HUDEP-2 (cell line): ENCODE measurements around the gene ADAMTS16.

Source experiments
- DNase-seq, 76 experiments: peaks; one replicate each; lab custom pipeline; 2025; ENCODE audit not compliant: unreplicated experiment in 76 of 76; lab: John Stamatoyannopoulos, UW

Gene ADAMTS16

DNA sequence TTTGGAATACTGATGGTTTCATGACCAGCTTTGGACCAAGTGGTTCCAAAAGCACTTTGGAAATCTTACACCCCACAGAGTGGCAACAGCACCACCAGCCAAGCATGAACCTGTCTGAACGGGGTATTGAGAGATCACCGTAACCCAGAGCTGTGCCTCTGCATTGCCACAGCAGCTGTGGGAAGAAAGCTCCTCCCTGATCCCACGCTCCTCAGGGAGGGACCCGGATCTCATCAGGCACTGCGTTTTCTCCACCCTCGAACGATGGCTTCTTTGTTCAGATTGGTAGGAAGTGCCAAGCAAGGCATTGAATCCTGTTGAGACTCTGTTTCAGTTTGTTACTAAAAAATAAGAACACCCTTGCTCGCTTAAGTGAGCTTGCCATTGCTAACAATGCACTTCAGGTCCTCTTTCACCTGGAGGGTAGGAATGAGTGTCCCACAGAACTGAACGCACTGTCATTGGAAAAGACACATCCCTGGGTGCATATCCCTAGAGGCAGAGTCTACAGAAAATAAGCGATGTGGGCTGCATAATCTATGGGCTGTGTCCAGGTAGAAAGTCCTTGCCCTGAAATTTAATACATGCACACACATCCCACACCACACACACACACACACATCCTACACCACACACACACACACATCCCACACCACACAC is 164.4 kb downstream of the ADAMTS16 start:
- no peak for DNase-seq

- DNase-seq, result no peak
Measured at GRCh38 chr5:5306696-5307095, 166.6 kb downstream of the ADAMTS16 start.

DNA sequence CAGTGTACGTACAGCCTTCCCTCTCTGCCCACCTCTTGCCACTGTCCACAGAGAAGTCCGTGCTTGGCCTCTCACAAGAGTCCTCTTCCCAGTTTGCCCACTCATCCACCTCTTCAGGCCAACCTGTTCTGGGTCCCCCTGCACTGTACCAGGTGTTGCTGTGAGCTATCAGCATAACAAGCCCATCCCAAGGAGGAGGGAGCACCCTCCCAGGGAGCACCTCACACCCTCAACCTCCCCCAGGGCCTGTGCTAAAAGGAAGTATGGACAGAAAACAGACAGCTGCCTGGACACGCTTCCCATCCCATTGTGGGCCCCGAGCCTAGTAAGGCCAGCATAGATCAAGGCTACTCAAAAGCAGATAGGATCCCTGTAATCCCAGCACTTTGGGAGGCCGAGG is 168.2 kb downstream of the ADAMTS16 start:
- no peak for DNase-seq

GRCh38 chr5:5309645-5310044 is 169.5 kb downstream of the ADAMTS16 start:
- no peak for DNase-seq

GRCh38 chr5:5313101-5313635 is 173.0 kb downstream of the ADAMTS16 start:
- DNase-seq, result no peak

GRCh38 chr5:5314166-5314565 is 174.0 kb downstream of the ADAMTS16 start:
- no peak for DNase-seq

DNA sequence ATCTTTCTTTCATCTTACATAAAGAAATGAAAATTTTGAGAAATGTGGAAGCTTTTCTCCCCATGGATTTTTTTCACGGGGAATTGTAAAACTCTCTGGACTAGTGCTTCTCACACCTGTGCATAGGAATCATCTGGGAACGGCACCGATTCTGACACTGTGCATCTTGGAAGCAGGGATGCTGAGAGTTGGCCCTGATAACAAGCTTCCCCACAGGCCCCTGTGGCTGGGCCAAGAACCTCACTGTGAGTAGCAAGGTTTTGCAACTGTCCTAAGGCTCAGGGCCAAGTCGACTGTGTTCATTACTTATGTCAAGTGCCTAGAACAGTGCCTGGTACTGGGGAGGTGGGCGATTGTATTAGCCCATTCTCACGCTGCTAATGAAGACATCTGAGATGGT is 174.5 kb downstream of the ADAMTS16 start:
- no peak for DNase-seq

DNA sequence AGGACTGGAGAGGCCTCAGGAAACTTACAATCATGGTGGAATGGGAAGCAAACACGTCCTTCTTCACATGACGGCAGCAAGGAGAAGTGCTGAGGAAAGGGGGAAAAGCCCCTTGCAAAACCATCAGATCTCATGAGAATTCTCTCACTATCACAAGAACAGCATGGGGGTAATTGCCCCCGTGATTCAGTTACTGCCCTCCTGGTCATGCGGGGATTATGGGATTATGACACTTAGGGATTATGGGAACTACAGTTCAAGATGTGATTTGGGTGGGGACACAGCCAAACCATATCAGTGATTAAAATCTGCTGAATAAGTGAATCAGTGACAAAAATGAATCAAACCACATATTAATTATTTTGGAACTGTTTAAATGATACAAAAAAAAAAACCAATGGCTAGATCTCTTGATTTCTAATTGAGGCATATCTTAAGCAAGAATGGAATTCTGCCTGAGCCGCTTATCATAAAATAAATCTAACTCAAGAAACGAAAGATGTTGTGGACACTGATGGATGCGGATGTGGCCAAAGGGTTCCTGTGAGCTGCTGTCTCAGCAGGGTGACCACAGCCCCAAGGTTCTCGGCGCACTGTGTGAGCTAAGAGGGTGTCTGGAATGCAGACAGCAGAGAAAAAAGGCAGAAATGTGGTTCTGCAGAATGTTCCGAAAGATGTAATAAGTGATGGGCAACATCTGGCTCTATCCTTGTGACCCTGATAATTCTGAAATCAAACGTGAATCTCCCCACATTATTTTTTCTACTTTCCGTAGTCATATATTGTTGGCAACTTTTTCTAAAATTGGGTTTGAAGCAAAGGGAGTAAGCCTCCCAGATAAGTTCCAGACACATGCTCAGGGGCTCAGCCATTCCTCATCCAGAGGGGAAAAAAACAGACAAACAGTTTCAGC is 175.2 kb downstream of the ADAMTS16 start:
- DNase-seq, result no peak

DNA sequence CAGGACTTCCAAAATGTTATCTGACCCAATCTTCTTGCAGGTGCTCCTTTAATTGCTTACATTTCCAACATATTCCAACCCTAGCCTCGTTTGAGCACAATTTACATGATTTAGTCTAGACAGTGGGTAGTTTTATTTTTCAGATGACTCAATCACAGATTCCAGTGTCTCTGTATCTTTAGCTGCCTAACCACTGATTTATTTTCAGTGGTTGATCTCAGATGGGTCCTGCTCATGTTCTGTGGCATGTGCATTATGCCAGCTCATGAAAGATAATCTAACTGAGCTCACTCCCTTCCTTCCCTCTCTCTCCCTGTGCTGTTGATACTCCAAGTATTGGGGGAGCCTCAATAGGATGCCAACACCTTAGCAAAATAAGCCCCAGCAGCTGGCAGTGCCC is 176.2 kb downstream of the ADAMTS16 start:
- no peak for DNase-seq

DNA sequence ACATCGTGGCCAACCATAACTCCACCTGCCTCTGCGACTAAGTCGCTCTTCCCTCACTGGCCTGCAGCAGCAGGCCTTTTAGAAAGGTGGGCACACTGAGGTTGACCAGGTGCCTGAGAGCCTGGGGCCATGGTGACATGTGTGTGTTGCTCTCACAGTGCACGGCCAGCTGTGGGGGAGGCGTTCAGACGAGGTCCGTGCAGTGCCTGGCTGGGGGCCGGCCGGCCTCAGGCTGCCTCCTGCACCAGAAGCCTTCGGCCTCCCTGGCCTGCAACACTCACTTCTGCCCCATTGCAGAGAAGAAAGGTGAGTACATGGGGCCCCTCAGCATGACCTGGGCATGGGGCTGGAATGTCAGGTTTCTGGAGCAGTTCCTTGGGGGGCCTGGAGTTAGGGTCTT is 177.8 kb downstream of the ADAMTS16 start:
- DNase-seq, result no peak

GRCh38 chr5:5318426-5319190 is 178.5 kb downstream of the ADAMTS16 start:
- no peak for DNase-seq

DNA sequence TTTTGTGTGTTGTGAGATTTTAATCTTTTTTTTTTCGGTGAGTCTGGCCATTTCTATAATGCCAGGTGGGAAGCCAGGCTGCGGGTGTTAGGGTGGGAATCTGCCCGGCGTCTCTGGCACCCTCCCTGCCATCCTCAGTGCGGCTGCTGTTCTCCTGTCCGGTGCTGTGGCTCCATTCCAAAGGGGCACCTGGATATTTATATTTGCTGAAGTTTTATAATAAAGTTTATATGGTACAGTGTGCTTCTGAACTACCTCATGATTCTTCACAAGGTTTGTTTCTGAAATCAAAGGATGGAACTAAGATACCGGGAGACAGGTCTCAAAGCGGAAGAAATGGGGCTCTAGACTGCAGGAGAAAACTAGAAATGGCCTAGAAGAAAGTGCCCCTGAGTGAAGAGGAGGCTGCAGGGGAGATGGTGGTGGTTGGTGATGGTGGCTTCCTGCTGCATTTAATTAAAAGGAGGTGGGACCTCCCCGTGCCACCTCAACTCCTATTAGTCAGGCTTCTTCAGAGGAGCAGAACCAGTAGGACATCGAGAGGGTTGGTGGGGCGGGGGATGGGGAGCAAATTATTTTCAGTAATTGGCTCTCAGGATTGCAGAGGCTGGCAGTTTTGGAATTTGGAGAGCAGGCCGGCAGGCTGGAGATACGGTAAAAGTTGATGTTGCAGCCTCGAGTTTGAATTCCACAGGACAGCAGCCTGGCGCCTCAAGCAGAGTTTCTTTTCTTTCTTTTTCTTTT is 180.1 kb downstream of the ADAMTS16 start:
- no peak for DNase-seq

- no peak for DNase-seq
Measured at GRCh38 chr5:5321137-5321536, 181.0 kb downstream of the ADAMTS16 start.

GRCh38 chr5:5323551-5323950 is 183.4 kb downstream of the ADAMTS16 start:
- DNase-seq, result no peak

DNA sequence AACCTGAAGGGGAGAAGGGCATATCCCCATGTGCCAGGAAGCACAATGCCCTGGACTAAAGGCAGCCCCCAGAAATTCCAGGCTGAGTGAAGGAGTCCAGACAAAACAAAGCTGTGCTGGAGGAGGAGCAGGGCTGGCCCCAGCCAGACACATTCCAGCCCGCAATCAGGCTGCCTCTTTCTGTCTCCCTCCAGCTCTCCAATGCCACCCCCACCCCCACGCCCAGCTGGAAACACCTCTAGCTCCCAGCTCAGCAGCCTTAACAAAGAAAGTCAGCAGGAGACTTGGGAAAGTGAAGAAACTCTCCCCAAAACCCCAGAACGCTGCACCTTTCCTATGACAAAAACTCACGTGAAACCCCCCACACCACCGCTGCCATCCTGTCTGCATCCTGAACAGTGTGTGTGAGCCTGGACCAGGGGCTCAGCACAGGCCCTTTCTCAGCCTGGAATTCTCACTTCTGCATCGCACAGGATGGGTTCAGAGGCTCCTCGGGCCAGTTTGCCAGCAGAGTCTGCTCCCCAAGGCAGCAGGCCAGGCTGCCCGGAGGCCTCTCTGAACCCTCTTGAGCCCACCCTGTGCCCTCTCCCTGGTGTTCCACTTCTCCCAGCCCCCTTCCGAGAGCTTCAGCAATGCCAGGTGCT is 186.1 kb downstream of the ADAMTS16 start:
- DNase-seq, result no peak

DNA sequence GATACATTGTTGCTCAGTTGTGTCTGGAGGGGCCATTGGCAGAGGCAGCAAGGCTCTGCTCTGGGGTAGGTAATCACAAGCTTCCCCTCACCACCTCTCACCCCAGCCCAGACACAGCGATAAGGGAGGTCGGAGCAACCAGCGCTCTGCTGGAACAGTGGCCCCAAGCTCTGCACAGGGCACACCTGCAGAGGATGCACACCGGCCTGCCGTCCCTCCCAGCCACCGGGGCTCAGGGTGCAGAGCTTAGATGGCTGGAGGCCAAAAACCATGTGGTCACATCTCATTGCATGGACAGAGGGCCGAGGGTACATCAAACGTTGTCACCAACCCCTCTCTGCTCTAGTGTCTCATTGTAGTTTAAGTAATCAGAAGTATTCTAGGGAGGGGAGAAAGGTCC is 187.0 kb downstream of the ADAMTS16 start:
- DNase-seq, result no peak

DNA sequence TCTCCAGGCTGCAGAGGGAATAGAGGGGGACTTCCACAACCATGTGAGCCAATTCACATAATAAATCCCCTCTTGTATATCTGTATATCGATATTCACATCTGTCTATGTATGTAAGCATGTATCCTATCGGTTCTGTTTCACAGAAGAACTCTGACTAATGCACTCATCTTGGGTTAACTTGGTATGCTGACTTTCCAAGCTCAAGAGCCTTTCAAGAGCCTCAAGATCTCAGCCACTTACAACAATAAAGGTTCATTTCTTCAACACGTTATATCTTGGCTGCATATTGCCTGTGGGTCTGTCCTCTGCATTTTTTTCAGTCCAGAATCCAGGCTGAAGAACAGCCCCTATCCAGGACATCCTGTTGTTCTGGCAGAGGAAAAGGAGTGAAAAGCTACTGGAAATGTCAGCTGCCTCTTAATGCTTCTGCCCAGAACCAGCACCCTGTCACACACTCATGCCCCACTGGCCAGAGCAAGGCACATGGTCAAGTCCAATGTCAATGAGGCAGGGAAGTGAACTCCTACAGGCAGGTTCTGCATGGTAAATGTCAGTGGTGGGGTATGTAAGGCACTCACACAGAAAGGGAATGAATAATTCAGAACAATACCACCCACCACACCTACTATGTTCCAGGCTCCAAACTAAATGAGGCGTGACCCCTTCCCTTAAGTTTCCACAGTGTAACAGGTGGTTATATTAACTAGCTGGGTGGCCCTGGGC is 190.8 kb downstream of the ADAMTS16 start:
- DNase-seq, result no peak

- no peak for DNase-seq
Measured at GRCh38 chr5:5331848-5332247, 191.7 kb downstream of the ADAMTS16 start.

DNA sequence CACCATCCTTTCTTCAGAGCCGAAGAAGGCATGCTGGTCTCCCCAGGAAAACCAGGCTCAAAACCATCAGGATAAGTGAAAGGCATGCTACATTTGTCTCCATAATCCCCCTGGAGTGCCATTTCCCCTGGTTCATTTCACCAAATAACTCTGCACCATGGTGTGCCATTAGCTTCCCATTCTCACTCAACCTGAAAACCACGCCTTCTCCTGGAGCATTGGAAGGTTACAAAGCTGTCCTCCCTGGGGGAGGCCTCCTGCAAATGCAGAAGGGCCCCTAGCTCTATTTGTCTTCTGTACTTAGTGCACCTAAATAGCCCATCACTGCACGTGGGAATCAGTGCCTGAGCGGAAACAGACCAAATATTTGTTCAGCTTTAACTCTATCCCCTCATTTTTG is 192.2 kb downstream of the ADAMTS16 start:
- no peak for DNase-seq
